Vagina (tissue), 2 donors: ENCODE measurements around the gene SLAIN2.

Experiments
- POLR2A ChIP-seq, 2 donors: fragments of 450-650 bp; IDR thresholded peaks; one replicate each; pipeline ENCODE4 v1.6.1; 2017; ENCODE audit warnings: antibody characterized with exemption in 2 of 2, mild to moderate bottlenecking in 2 of 2, moderate library complexity in 2 of 2
- POLR2AphosphoS5 ChIP-seq, 2 donors: sonication (generic); formaldehyde crosslinking; IDR thresholded peaks; one replicate each; pipeline ENCODE4 v1.9.0; 2017; ENCODE audit warnings: antibody characterized with exemption in 2 of 2, mild to moderate bottlenecking in 2 of 2, low read depth in 1 of 2; ENCODE audit not compliant: insufficient read depth in 1 of 2
- TF ChIP-seq, protein P1 (sequence below), 3 experiments: fragments of 450-650 bp in 2 of 3; fragments of 200-600 bp in 1 of 3; sonication (generic) in 1 of 3; IDR thresholded peaks; one replicate each; pipeline ENCODE4 v1.5.1; 2017 to 2019; ENCODE audit warnings: antibody characterized with exemption in 3 of 3, mild to moderate bottlenecking in 2 of 3, moderate library complexity in 2 of 3

- TF ChIP-seq, protein P1, sequence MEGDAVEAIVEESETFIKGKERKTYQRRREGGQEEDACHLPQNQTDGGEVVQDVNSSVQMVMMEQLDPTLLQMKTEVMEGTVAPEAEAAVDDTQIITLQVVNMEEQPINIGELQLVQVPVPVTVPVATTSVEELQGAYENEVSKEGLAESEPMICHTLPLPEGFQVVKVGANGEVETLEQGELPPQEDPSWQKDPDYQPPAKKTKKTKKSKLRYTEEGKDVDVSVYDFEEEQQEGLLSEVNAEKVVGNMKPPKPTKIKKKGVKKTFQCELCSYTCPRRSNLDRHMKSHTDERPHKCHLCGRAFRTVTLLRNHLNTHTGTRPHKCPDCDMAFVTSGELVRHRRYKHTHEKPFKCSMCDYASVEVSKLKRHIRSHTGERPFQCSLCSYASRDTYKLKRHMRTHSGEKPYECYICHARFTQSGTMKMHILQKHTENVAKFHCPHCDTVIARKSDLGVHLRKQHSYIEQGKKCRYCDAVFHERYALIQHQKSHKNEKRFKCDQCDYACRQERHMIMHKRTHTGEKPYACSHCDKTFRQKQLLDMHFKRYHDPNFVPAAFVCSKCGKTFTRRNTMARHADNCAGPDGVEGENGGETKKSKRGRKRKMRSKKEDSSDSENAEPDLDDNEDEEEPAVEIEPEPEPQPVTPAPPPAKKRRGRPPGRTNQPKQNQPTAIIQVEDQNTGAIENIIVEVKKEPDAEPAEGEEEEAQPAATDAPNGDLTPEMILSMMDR (IDR thresholded peaks at IDR 0.05): no peak
- TF ChIP-seq POLR2AphosphoS5 (IDR thresholded peaks at IDR 0.05; ENCODE audit: insufficient read depth in 1 of 2, low read depth in 1 of 2): no peak
- TF ChIP-seq POLR2A (IDR thresholded peaks at IDR 0.05): no peak
Observed at GRCh38 chr4:48429709-48430474, 88.6 kb downstream of the SLAIN2 start.
